RWPE1 (cell line): ENCODE data around the gene ARHGAP28.

Source experiments
- CTCF ChIA-PET: fragments of 350-600 bp; sonication (Branson Sonifier 250); formaldehyde crosslinking; extraction: SDS; loops from one replicate; lab custom pipeline; 2021; lab: Yijun Ruan, JAX
- POLR2A ChIA-PET: fragments of 400-600 bp; formaldehyde crosslinking; extraction: SDS; loops from one replicate; lab custom pipeline; 2020; ENCODE audit warnings: antibody characterized with exemption; ENCODE audit not compliant: low non-redundant PET; lab: Yijun Ruan, JAX
- DNase-seq: peaks from one replicate; pipeline ENCODE4 v3.0.0; 2012; ENCODE audit warnings: low spot score
- H3K27ac ChIP-seq: fragments of 450-650 bp; 2 replicates; pipeline ENCODE4 v1.5.1; 2017
- CTCF ChIP-seq: fragments of 450-650 bp; conservative IDR thresholded peaks from 2 replicates; pipeline ENCODE4 v1.5.1; 2017; ENCODE audit warnings: low read depth, mild to moderate bottlenecking

ARHGAP28 gene

DNA sequence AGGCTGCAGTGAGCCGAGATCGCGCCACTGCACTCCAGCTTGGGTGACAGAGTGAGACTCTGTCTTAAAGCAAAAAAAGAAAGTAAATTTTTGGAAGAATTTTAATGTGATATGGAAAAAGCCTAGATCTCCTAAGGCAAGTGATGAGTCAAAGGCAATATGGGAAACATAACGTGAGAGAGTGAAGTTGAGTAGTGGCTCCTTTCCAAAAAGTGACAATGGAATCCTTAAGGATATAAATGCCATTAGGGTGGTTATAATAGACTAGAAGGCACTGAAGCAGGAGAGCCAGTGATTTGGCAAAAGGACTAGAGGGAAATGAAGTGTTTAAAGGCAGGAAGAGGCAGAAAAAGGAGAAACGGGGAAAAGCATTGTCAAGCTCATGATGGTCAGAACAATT, 25.6 kb downstream of the ARHGAP28 start:
- CTCF ChIA-PET, result no interaction called here
- TF ChIP-seq CTCF, result no peak
- DNase-seq, result no peak
- no peak overlapping the region for H3K27ac ChIP-seq
- POLR2A ChIA-PET, result no interaction called here

DNA sequence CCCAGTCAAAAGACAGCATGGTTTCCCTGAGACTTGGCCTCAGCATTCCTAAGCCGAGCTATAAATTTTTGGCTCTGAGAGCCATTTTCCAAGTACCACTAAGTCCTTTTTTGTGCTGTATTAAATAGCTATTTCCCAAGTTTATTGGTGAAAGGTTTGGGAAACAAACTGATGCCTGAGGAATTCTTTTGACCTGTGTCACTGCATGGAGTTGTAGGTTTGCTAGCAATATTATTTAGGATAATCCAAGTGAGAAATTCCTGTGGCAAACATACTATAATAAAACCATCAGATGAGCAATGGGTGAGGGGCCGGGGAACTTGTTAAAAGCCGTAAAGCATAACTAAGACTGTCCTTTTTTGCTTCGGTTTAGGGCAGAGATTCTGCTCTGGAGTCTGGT, 28.4 kb downstream of the ARHGAP28 start:
- TF ChIP-seq CTCF, result no peak
- ChIA-PET CTCF (no interaction called here), POLR2A (no interaction called here)
- no peak for DNase-seq
- H3K27ac ChIP-seq, result no peak overlapping the region

DNA sequence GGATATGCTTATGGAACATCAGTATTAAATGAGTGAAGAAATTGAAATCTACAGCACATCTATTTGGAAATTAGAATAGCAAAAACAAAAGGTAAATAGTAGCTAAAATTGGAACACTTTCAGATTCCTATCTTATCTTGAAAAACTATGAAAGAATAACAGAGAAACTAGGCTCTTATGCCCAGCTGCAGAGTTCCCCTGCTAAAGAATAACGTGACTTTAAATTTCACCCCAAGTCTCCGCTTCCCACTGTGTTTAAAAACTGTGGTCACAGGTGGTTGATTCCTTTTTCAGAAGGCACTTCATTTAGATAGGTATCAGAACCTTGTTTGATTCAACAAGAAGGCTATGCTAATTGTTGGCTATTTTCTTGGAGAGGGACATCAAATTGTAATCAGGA, 30.1 kb downstream of the ARHGAP28 start:
- ChIA-PET CTCF (interaction anchor here (0.6 kb wide), 2 partner anchors 47 to 800 kb away, joined by 3 to 10 read pairs; no protein-coding TSS in a partner anchor), POLR2A (no interaction called here)
- no peak overlapping the region for H3K27ac ChIP-seq
- DNase-seq, result no peak
- TF ChIP-seq CTCF, result no peak

DNA sequence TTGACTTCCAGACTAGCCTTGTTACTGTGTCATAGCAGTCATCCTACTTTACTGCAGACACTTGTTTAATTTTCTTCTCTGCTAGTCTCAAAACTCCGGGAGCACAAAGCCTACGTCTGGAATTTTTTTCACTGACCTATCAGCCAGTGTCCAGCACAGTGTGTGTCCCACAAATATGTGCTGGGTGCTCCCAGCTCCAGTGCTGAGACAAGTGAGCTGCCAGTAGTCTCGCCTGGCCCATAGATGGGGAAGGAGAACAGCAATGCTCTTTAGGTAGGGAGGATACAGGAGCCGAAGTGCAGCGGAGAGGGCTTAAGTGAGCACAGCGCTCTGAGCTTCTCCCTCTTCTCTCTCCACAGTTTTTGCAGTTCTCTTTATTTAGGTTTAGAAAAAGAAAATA, 34.0 kb downstream of the ARHGAP28 start:
- ChIA-PET CTCF (no interaction called here), POLR2A (no interaction called here)
- no peak for TF ChIP-seq CTCF

GRCh38 chr18:6764382-6764781, 34.9 kb downstream of the ARHGAP28 start:
- DNase-seq, result no peak
- TF ChIP-seq CTCF, result no peak
- POLR2A ChIA-PET, result no interaction called here
- H3K27ac ChIP-seq, result no peak overlapping the region
- CTCF ChIA-PET, result no interaction called here

More for the DNA sequence above, 34.0 kb downstream of the ARHGAP28 start:
- DNase-seq, result no peak
- H3K27ac ChIP-seq, result no peak overlapping the region

DNA sequence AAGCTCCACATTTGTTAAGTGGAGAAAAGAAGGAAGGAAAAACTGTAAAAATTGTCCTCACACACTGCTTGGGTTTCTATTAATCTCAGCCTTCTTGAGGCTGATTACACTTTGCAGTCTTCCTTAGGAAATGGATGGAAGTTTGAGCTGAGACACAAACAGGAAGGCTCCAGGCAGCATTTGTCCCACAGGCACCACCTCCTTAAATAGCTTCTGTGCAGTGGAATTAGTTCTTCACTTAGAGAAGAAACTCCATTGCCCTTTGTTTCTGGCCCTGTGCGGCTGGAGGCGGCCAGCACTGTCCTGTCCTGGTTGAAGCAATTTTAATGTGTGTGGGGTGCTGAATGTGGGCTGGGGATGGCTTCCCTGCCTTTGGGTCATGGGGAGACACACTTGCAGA, 44.3 kb downstream of the ARHGAP28 start:
- no peak overlapping the region for H3K27ac ChIP-seq
- ChIA-PET CTCF (interaction anchor here (0.6 kb wide), 1 partner anchor 326 kb away, joined by 3 read pairs; no protein-coding TSS in a partner anchor), POLR2A (no interaction called here)
- no peak for DNase-seq
- TF ChIP-seq CTCF, result no peak

DNA sequence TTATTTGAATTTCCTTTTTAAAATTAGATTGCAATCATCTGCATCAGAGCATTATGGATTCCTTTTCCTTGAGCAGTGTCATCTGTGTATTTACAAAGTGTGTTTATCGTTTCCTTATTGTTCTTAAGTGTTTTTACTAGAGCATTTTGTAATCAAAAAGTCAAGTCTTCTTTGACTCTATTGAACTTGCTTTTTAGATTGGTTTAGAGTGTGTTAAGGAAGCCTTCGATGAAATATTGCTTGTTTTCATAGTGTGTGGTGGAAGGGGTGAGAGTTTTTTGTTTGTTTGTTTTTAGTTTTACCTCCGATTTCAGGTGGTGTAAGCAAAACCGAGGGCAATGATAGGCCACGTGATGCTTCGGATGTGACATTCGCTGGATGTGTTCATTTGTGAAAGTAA, 45.7 kb downstream of the ARHGAP28 start:
- H3K27ac ChIP-seq, result no peak overlapping the region
- ChIA-PET POLR2A (no interaction called here), CTCF (no interaction called here)
- TF ChIP-seq CTCF, result no peak
- no peak for DNase-seq
